Measurements from ENCODE around the gene HNRNPH1. TPM values are rescaled to one million over a fixed set of nuclear protein-coding genes. Genes with fewer than 3 reads are reported as not detected.
A peak's percentile ranks its signal among the peaks of the same experiment; 100 is the strongest.

The HNRNPH1 gene
- total and polyA plus RNA-seq, 2 of the 13 experiments (the other 11 are each of a cell fraction or from before 2014, with no cell fraction given): 382 to 1,064 TPM

DNA sequence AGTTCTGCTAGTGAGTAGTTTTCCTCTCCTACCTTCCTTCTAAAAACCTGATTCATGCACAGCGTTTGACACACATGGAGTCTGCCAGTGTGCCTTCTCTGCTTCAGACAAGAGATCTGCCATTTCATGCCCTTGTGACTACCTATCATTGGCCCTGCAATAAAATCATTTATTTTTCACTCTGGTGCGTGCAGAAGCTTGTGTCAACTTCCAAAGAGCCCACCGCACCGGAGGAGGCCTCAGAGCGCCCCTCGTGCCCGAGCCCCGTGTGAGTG, 13.7 kb downstream of the HNRNPH1 start:
- H3K27me3 ChIP-seq (ENCODE audit: control insufficient read depth in 1 of 2, insufficient read depth in 2 of 2, low read length in 2 of 2): no peaks in the 10 kb centered on the region
- in situ Hi-C loops (cut with HindIII; ENCODE audit: extremely low pct_ligation_motif_present, low pct_unique_long_range_greater_than_20kb) (no loop called here), intact Hi-C loops (cut with micrococcal nuclease; ENCODE audit: unreplicated experiment) (no loop called here)
- H2AFZ ChIP-seq (ENCODE audit: low read length): no peak overlapping the region
- BruUV-seq (replicated peaks): no TSS peak
- TF ChIP-seq RBFOX2 (IDR thresholded peaks at IDR 0.05; ENCODE audit: low read depth, low read length) (peak; percentile 64; the same call in 1 of the 2 replicates), MNT (IDR thresholded peaks at IDR 0.05) (no peak), TBL1XR1 (IDR thresholded peaks at IDR 0.05; ENCODE audit: borderline replicate concordance, low read length, partially characterized antibody) (no peak), ZNF878 (CRISPR knock-in tag; IDR thresholded peaks at IDR 0.05) (no peak), ZC3H13 (CRISPR knock-in tag; IDR thresholded peaks at IDR 0.05) (peak; percentile 58; the same call in 1 of the 2 replicates), POLR2A (IDR thresholded peaks at IDR 0.05; ENCODE audit: insufficient read depth in 1 of 2, low read depth in 2 of 2, low read length in 2 of 2) (peak in 1 of 2 experiments; percentile 53; a peak in 1 of 4 replicates), ZNF12 (CRISPR knock-in tag; IDR thresholded peaks at IDR 0.05) (no peak), HOXA3 (CRISPR knock-in tag; IDR thresholded peaks at IDR 0.05) (no peak), ZNF282 (IDR thresholded peaks at IDR 0.05; ENCODE audit: partially characterized antibody) (no peak), DDIT3 (CRISPR knock-in tag; IDR thresholded peaks at IDR 0.05) (no peak), ZNF615 (CRISPR knock-in tag; IDR thresholded peaks at IDR 0.05; ENCODE audit: borderline replicate concordance) (no peak), ZBTB1 (CRISPR knock-in tag; IDR thresholded peaks at IDR 0.05; ENCODE audit: borderline replicate concordance) (no peak), ZBTB3 (CRISPR knock-in tag; IDR thresholded peaks at IDR 0.05; ENCODE audit: borderline replicate concordance, low read depth) (no peak), ADNP (CRISPR knock-in tag; IDR thresholded peaks at IDR 0.05) (no peak), ZNF574 (CRISPR knock-in tag; IDR thresholded peaks at IDR 0.05) (no peak)
- H3K36me3 ChIP-seq (replicated peaks in 1 of 2; ENCODE audit: control insufficient read depth in 1 of 2, insufficient read depth in 2 of 2, low read length in 2 of 2): peaks cover 11 to 86% of the 10 kb centered on the region in 2 experiments
- no peak for ATAC-seq
- WGBS (ENCODE audit: low lambda C conversion rate): over 99% methylated on average over 8 of the region's 8 CpGs
- no peaks in the 10 kb centered on the region for H3K79me2 ChIP-seq (ENCODE audit: insufficient read depth, low read length)
- FAIRE-seq: no peak
- no peak for DNase-seq (ENCODE audit: low spot score)
- POLR2A ChIA-PET: interaction anchor here (0.6 to 4.6 kb wide), 4 partner anchors 9 to 14 kb away, joined by 3 to 29 read pairs (median 12); partner anchors contain the start of gene HNRNPH1
- peaks cover 36% of the 10 kb centered on the region for H4K20me1 ChIP-seq (ENCODE audit: insufficient read depth, low read length)
- no peak overlapping the region for H3K4me2 ChIP-seq (ENCODE audit: low read depth, low read length)
- no peak overlapping the region for H3K9ac ChIP-seq (ENCODE audit: insufficient read depth, low read depth, low read length)
- no peaks in the 10 kb centered on the region for H3K9me3 ChIP-seq (ENCODE audit: low read length)
- CTCF ChIA-PET (ENCODE audit: low intra/inter-chr PET ratio, low total read pairs): no interaction called here
- H3K4me1 ChIP-seq (ENCODE audit: insufficient read depth, low read length): peaks cover 35% of the 10 kb centered on the region
- no peak overlapping the region for H3K4me3 ChIP-seq (replicated peaks in 1 of 3; ENCODE audit: insufficient read depth in 1 of 3, low read depth in 2 of 3, low read length in 3 of 3)
- no peak overlapping the region for H3K27ac ChIP-seq (ENCODE audit: extremely low read length, insufficient read depth, low read length)

Data from HepG2 (cell line).